ENCODE data around the gene OMG.
"Not testable (repeated sequence)": the region's sequence is repeated elsewhere in the genome, so short reads cannot be mapped to it uniquely, and the experiment has no call there.

The OMG gene

GRCh38 chr17:31266042-31266441, 31.0 kb downstream of the OMG start:
- FAIRE-seq (no peak), DNase-seq (ENCODE audit: low spot score) (no peak)

- not testable (repeated sequence) for DNase-seq (ENCODE audit: low spot score); FAIRE-seq
These were observed 34.1 kb downstream of the OMG start for GRCh38 chr17:31262923-31263322.

- FAIRE-seq (no peak), DNase-seq (ENCODE audit: low spot score) (no peak)
These were observed 35.4 kb downstream of the OMG start for GRCh38 chr17:31261601-31262000.

DNA sequence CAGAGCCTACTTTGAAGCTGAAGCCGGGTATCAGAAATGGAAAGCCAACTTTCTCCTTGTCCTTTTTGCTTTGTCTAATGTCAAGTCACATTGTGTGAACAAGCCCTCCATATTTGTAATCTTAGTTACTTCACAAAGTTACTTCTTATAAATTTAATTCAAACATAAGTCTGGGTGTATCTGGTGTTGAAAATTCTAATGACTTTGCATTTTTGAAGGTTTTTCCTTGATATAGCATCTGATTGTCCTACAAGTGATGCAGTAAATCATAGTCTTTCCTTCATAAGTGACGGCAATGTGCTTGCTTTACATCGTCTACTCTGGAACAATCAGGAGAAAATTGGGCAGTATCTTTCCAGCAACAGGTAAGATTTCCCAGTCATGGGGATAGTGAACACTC, 36.9 kb downstream of the OMG start:
- DNase-seq (ENCODE audit: low spot score), result no peak
- no peak for FAIRE-seq

GRCh38 chr17:31256936-31257335, 40.1 kb downstream of the OMG start:
- DNase-seq (ENCODE audit: low spot score), result no peak
- FAIRE-seq, result no peak

GRCh38 chr17:31254654-31255053, 42.4 kb downstream of the OMG start:
- FAIRE-seq (no peak), DNase-seq (ENCODE audit: low spot score) (no peak)

DNA sequence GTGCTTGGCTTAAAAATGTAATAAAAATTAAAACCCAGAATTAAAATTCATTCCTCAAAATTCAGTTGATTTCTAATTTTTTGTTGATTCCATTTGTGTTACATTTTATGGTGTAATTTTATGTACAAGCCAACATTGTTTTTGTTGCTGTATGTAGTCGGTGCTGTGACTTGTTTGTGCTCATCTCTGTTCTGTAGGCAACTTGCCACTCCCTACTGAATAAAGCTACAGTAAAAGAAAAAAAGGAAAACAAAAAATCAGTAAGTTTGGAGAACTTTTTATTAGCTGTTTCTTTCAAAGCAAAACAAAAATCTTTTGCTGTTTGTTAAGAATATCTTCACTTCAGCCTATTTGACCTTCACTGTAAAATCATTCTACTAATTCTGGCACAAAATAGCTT, 44.3 kb downstream of the OMG start:
- DNase-seq (ENCODE audit: low spot score), result no peak
- FAIRE-seq, result no peak

- DNase-seq (ENCODE audit: low spot score) (no peak), FAIRE-seq (no peak)
These were observed 45.1 kb downstream of the OMG start for GRCh38 chr17:31251970-31252328.

DNA sequence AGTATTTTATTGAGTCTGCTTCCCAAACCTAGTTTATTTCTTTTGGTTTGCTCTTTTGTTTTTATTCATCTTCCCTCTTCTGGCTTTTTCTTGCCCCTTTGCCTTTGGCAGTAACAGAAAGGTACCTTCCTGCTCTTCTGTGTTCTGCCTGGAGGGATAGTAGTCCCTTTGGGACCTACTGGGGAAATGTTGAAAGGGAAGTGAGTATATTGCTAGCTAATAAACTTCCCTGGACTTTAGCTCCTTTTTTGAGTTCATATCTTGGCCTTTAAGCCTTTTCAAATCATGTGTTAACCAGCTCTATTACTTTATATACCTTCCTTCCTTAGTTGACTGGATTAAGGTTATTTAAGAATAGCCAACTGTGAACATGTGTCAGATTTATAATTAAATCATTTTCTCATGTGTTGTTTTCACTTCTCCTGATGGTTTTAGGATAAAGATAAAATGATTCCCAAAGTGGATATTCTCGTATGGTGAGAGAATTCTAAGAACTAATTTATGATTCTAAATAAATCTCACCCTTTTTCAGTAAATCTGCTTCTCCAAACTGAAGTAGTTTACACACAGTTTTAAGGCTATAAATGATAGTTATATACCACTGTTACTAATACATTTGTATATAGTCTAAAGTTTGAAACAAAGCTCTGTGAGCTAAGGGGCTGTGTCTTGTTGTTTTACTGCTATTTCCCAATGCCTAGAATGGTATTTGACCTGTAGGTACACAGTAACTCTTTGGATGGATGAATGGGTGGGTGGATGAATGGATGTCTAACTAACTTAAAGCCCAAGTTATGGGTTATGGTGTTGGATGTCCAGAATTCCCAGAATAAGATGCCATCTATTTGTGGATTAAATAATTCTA, 45.7 kb downstream of the OMG start:
- no peak for DNase-seq (ENCODE audit: low spot score)
- no peak for FAIRE-seq

DNA sequence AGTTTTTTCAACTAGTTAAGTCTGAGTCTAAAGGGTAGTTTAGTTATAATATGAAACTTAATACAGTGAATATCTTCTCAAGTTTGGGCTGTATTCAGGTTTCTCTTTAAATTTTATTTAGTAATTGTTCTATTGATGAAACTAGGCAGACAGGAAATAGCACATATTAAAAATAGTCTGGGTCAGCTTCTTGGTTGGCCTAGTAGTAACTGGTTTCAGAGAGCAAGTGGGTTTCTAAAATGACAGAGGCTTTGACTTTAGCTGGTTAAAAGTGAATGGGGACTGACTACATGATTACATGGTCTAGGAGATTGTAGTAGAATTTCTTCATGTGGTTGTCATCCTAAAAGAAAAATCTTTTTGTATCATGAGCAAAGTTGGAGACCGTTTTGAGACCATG, 46.8 kb downstream of the OMG start:
- FAIRE-seq, result no peak
- DNase-seq (ENCODE audit: low spot score), result no peak

DNA sequence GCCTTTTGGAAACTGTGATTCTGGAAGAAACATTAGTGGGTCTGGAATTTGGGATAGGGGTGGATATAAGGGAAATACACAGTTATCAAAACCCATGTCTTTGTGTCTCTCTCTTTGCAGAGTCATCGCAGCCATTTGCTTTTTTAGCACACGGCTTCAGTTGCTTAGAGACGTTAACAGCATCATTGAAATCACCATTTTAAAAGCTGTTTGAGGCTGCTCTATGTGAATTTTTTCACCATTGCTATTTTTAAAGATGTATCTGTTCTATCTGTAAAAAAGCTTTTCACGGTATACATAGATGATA, 47.3 kb downstream of the OMG start:
- no peak for FAIRE-seq

GRCh38 chr17:31248986-31249834, 47.8 kb downstream of the OMG start:
- DNase-seq (ENCODE audit: low spot score) (peak; percentile 13), FAIRE-seq (no peak)

More for the DNA sequence above, 47.3 kb downstream of the OMG start:
- no peak for DNase-seq (ENCODE audit: low spot score)

All from urothelium cell line (cell line).